ENCODE results near the gene LY86. TPM values are rescaled to one million over a fixed set of nuclear protein-coding genes. Genes with fewer than 3 reads are reported as not detected.

Gene LY86
- total RNA-seq, 1 experiment from 2014 or later = not detected

DNA sequence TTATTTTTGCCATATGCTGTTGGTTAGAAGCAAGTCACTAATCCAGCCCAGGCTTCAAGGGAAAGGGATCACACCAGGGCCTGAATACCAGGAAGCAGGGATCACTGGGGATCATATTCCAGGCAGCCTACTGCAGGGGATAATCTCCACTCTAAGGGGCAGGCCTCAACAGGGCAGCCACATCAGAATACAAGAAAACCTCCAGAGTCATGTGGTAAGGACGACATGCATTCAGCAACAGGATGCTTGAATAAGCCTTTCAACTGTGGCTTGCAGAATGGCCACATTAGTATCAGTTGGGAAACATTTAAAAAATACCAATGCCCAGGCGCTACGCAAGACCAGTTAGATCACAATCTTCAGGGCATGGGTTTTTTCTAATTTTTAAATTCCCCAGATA, 109.1 kb downstream of the LY86 start:
- WGBS (ENCODE audit: extremely low coverage, insufficient read length, low lambda C conversion rate) = no CpG with 5 or more reads among the region's 3 CpGs
- Histone ChIP-seq H3K56ac (ENCODE audit: insufficient read length, low read depth, low read length) (no peak overlapping the region), H3K9ac (ENCODE audit: extremely low read depth, insufficient read length, low read length) (no peak overlapping the region), H4K5ac (ENCODE audit: insufficient read length, low read depth, low read length) (no peak overlapping the region), H3K23ac (ENCODE audit: insufficient read length, low read depth, low read length) (no peak overlapping the region), H2BK15ac (ENCODE audit: low read depth, low read length) (no peak overlapping the region), H3K23me2 (ENCODE audit: insufficient read length, low read depth, low read length, poor library complexity, severe bottlenecking) (no peaks in the 10 kb centered on the region), H3K4ac (ENCODE audit: low read depth, low read length) (no peak overlapping the region), H4K91ac (ENCODE audit: insufficient read length, low read depth, low read length) (no peak overlapping the region), H3K14ac (ENCODE audit: insufficient read depth, low read length) (no peak overlapping the region), H2BK5ac (ENCODE audit: insufficient read length, low read length) (no peak overlapping the region), H3K27ac (ENCODE audit: insufficient read length, low read depth, low read length) (no peak overlapping the region), H3K18ac (ENCODE audit: insufficient read length, low read depth, low read length) (no peak overlapping the region), H2BK12ac (ENCODE audit: insufficient read length, low read depth, low read length) (no peak overlapping the region), H3T11ph (ENCODE audit: low read length) (no peak overlapping the region), H3K79me2 (ENCODE audit: insufficient read depth, low read length) (no peaks in the 10 kb centered on the region), H3K79me1 (ENCODE audit: insufficient read depth, low read depth, low read length, poor library complexity, severe bottlenecking) (no peaks in the 10 kb centered on the region), H3K27me3 (ENCODE audit: insufficient read depth, low read length) (0 out of 2 replicates have a peak, but pooled peaks cover 2% of the 10 kb centered on the region), H2BK20ac (ENCODE audit: low read depth, low read length, poor library complexity, severe bottlenecking) (no peak overlapping the region), H4K20me1 (ENCODE audit: control insufficient read depth, insufficient read depth, insufficient read length) (no peaks in the 10 kb centered on the region), H3K9me3 (ENCODE audit: control insufficient read depth, low read depth, low read length) (no peaks in the 10 kb centered on the region), H2BK120ac (ENCODE audit: low read depth, low read length, poor library complexity, severe bottlenecking) (no peak overlapping the region), H2AFZ (ENCODE audit: low read length) (no peak overlapping the region), H3K4me2 (ENCODE audit: insufficient read depth, insufficient read length, low read length) (no peak overlapping the region), H2AK5ac (ENCODE audit: insufficient read length, low read length) (no peak overlapping the region), H4K8ac (replicated peaks; ENCODE audit: insufficient read length, low read depth, low read length) (no peak overlapping the region), H3K4me1 (ENCODE audit: insufficient read depth, low read length) (peaks cover 11% of the 10 kb centered on the region; the same call in 1 of the 2 replicates)
- no peak overlapping the region for H3K27ac Mint-ChIP-seq
- TF ChIP-seq CTCF (conservative IDR thresholded peaks at IDR 0.05) = no peak
- peaks cover 50 to 54% of the 10 kb centered on the region in 2 experiments for H3K4me1 Mint-ChIP-seq
- H3K36me3 Mint-ChIP-seq (ENCODE audit: insufficient read depth in 1 of 3, low read depth in 3 of 3) = no peaks in the 10 kb centered on the region
- no peak overlapping the region for H3K4me3 Mint-ChIP-seq
- no peaks in the 10 kb centered on the region for H3K9me3 Mint-ChIP-seq
- peaks cover 4% of the 10 kb centered on the region for H3K27me3 Mint-ChIP-seq (ENCODE audit: low read depth)
- DNase-seq = no peak

Measured in H9 (cell line).